GM21619 (cell line): ENCODE data around the gene SSR4.

Experiments used
- ATAC-seq: cut with Tn5 transposase; IDR thresholded peaks from one replicate; pipeline ENCODE4 v1.9.1; 2021; ENCODE audit not compliant: unreplicated experiment

SSR4 gene

DNA sequence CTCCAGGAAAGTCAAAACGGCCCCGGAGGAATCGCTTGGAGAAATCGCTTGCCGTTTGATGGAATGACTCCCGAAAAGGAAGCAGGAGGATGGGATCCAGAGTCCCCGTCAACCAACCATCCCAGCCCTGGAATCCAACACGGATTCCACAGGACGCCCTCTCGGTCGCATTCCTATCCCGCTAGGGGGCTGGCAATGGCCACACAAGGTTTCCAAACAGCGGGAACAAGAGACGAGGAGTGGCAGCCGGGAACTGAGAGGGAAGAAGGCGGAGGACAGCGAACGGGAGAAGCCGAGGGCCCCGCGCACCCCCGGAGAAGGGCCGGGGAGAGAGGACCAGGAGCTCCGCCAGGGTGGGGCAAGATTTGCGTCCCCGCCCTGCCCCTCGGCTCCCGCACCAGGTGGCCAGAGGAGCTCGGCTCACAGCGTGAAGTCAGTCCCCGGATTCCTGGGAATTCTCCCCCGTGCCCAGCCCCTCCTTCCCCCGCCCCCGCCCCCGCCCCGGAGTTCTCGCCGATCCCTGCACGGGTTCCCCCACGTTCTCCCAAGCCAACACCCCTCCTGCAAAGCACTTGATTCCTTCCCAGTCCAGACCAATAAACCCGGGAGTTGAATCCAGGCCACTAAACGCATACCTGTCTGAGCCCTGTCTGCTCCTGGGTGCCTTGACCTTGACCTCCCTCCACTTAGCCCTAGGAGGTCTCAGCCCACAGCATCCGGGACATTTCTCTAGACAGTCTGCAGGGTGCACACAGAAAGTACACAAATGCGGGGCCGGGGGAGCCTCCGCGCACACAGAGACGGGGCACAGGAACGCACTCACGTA is 34.5 kb downstream of the SSR4 start:
- no peak for ATAC-seq

DNA sequence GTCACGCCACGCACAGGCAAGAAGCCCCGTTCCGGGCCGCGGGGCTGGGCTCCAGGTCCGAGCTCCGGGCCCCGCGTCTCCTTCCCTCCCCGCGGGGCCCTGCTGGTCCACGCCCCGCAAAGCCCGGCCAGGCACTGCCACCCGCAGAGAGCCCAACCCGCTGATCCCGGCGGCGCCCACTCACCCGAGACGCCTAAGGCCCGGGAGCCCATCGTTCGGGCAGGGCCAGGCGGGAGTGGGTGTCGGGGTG is 35.0 kb downstream of the SSR4 start:
- ATAC-seq, result no peak

DNA sequence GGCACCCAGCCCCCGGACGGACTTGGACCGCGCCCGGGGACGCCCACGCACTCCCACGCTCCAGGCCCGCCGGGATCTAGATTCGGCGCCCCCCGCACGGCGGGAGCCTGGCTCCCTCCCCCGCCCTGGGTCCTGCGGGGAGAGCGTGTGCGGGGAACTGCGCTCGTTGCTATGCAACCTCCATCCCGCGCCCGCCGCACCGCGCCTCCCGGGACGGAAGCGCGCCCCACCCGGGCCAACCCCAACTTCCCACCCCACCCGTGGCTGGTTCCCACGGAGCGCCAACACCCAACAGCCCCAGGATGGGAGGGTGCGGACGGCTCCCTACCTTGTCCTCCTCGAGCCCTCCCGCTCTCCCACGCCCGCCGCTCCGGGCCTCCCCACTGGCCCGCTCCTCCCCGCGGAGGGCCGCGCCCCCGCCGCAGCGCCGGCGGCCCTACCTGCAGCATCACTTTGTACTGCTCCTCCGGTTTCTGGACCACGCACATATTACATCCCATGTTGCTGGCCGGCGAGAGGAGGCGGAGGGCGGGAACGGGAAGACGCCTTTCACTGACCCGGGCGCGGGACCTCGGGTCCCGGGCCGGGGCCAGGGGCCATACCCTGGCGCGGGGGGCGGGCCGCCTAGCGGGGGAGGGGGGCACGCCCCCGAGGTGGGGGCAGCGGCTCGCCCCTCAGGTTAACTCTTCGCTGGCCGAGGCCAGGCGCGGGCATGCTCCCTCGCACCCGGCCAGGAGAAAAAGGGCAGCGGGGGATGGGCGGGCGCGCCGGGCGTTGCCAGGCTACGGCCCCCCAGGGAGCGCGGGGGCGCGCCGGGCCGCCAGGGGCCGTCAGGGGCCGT is 35.6 kb downstream of the SSR4 start, which contains the start of gene PDZD4:
Gene PDZD4 (minus strand): TSS at position 746 of the 841 bp plus-strand sequence. CDS start 246 bp downstream, at position 500.
- ATAC-seq, result no peak

DNA sequence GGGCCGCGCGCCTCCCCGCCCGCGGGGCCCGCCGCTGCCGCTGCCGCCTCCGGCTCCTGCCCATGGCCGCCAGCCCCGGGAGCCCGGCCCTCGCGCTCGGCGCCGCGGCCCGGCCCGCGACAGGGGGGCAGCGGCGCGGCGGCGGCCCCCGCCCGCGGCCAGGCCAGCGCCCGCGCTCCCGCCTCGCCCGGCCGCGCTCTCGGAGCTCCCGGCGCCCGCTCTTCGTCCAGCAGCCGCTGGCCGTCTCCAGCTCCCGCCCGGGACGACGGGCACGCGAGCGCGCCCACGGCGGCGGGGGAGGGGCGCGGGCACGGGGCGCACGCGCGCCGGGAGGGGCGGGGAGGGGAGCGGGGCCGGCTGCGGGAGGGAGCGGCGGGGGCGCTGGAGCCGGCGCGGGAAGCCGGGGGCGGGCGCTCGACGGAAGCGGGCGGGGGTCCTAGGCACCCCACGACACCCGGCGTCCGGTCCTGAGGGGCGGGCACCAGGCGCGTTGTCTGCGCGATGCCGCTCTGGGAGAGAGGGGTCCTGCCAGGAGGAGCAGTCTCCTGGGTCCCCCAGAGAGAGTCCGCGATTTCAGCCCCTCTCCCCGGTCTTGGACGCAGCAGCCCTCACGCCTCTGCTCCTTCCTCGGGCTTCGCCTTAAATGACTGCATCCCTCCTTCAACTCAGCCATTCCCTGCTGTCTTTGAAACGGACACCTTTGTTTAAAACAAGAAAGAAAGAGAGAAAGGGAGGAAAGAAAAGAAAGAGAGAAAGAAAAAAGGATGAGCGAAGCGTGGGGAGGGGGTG is 36.4 kb downstream of the SSR4 start:
- ATAC-seq, result no peak

DNA sequence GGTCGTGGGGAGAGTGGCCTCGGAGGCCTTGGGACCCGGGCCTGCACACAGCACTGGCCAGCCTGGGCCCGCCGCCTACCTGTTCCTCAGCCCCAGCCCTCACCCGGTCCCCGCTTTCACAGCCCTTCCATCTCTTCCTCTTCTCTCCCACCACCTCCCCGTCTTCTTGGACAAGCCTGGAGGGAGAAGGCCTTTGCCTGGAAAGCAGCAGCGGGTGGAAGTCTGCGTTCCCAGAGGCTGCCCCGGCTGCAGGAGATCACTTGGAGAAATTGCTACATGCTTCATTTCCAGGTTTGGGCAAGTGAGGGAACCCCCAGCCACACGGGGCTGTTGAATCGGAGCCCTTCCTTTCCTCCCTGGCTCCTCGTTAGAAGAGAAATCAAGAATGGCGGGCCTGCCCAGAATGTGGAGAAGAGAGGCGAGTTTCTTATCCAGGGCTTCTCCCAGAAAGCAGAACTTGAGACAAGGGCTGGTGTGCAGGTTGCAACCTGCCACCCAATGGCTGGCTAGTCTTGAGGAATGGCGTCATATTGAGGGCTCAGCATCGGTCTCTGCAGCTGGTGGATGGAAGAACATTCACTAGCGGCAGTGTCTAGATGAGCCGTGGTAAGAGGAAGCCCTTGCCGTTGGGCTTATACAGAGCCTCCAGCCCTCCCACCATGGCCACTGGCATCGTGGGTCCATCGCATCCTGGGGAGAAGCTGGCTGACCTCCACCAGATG is 37.1 kb downstream of the SSR4 start:
- ATAC-seq, result no peak

DNA sequence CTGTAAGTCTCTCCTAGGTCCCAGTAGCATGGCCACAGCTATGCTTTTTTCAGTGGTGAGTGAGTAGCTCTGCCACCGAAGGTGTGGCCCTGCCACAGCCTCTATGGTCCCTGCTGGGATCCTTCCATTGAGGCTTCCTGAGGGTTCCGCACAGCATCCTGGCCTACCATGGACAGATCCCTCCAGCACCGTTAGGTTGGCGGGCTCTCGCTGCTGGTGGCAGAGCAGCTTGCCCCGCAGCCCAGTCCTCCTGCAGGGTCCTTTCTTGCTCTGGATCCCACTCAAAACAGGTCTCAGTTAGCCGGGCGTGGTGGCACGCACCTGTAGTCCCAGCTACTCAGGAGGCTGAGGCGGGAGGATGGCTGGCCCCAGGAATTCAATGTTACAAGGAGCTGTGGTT is 38.3 kb downstream of the SSR4 start:
- no peak for ATAC-seq

DNA sequence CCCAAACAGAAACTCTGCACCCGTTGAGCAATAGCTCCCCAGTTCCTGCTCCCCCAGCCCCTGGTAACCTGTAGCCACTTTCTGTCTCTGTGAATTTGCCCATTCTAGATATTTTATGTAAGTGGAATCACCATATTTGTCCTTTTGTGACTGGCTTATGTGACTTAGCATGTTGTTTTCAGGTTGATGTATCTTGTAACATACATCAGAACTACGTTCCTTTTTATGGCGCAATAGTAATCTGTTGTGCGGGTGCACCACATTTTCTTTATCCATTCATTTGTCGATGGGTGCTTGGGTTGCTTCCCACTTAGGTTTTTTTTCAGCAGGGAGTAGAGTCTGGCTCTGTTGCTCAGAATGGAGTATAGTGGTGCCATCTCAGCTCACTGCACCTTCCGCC is 42.5 kb downstream of the SSR4 start:
- ATAC-seq, result no peak

DNA sequence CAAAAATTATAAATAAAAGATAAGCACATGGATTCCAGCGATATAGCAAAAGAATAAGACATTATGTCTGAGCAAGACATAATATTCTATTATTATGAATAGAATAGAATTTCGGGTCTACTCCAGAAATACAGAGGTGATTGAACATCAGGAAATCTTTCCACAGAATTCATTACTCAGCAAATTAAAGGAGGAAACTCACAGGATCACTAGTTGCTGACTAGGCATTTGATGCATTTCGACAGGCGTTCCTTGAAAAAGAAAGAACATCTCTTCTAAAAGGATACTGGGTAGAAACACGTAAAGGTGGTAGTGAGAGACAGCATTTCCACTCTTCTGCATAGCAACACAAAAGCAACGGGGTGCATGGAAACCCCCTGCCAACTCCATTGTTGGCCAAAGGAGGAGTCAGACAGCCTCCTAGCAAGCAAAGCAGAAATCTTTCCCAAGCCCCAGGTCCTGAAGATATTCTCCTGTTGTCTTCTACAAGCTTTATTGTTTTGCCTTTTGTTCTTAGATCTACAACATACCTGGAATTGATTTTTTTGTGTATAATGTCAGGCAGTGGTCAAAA is 50.1 kb downstream of the SSR4 start:
- ATAC-seq, result no peak

DNA sequence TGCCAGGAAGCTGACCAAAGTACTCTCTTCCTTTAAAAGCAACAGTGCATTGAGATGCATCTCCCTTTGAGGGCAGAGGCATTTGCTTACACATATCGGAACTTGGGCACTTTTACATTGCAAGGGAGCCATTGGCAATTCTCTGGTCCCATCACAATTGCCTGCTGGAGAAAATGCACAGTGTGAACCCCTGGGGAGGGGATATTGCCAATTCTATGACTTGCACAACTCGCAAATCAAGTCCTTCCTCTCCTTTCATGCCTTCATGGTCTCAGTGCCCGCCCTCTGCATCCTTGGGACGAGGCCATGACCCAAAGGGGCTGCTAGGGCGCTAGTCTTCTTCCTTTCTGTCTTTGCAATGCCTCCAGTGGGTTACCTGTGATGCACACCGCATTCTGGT is 50.7 kb downstream of the SSR4 start:
- ATAC-seq, result no peak

DNA sequence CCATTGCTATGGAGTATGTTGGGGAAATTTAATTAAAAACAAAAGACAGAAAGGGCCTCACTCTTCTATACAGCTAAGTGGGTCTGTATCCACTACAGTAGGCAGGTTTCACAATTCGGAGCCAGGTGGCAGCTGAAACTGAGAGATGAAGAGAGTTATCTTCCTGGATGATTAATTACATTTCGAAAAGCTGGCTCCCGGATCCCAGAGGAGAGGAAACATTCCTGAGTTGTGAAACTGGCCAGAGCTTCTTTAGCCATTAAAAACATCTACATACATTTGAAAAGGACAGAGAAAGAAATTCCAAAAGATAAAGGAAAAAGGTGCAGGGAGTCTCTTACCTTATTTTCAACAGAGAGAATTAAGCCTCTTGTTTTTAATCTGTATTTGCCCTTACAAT is 51.4 kb downstream of the SSR4 start:
- no peak for ATAC-seq
